ENCODE data around the gene RAD51B. TPM values are rescaled to one million over a fixed set of nuclear protein-coding genes. Genes with fewer than 3 reads are reported as not detected.

The RAD51B gene
- total and polyA plus RNA-seq, 9 donors: 21.6 to 70.1 (median 35.1) TPM

DNA sequence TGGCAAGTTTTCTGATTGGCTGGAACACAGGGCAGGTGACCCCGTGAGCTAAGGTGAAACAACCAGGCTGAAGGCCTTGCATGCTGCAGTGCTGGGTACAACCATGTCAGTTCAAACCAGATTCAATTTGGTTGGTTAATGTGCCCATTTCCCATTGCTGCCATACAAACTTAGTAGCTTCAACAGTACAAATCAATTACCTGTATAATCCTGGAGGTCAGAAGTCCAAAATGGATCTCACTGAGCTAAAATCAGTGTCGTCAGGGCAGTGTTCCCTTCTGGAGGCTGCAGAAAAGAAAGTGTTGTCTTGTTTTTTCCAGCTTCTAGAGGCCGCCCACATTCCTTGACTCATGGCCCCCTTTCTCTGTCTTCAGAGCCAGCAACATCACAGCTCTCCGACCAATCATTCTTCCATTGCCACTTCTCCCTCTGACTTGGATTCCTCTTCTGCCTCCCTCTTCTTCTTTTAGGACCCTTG is 751.6 kb downstream of the RAD51B start:
- 95 to 98% (median 97%) methylated on average over 4 of the region's 4 CpGs for WGBS, 3 donors
- H3K36me3 ChIP-seq: no peaks in the 10 kb centered on the region
- peak in 2 of 5 donors; percentile 3 to 7 for DNase-seq
- H3K4me1 ChIP-seq (ENCODE audit: insufficient read depth): peaks cover 11% of the 10 kb centered on the region
- no peaks in the 10 kb centered on the region for H3K9me3 ChIP-seq
- H3K27me3 ChIP-seq: no peaks in the 10 kb centered on the region
- intact Hi-C loops (cut with DNase I): no loop called here
- TF ChIP-seq, protein P1, sequence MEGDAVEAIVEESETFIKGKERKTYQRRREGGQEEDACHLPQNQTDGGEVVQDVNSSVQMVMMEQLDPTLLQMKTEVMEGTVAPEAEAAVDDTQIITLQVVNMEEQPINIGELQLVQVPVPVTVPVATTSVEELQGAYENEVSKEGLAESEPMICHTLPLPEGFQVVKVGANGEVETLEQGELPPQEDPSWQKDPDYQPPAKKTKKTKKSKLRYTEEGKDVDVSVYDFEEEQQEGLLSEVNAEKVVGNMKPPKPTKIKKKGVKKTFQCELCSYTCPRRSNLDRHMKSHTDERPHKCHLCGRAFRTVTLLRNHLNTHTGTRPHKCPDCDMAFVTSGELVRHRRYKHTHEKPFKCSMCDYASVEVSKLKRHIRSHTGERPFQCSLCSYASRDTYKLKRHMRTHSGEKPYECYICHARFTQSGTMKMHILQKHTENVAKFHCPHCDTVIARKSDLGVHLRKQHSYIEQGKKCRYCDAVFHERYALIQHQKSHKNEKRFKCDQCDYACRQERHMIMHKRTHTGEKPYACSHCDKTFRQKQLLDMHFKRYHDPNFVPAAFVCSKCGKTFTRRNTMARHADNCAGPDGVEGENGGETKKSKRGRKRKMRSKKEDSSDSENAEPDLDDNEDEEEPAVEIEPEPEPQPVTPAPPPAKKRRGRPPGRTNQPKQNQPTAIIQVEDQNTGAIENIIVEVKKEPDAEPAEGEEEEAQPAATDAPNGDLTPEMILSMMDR (IDR thresholded peaks at IDR 0.05): no peak
- no peak for TF ChIP-seq POLR2A (IDR thresholded peaks at IDR 0.05)
- TF ChIP-seq EP300 (IDR thresholded peaks at IDR 0.05): no peak
- no peak overlapping the region for H3K27ac ChIP-seq
- no peak overlapping the region for H3K4me3 ChIP-seq

DNA sequence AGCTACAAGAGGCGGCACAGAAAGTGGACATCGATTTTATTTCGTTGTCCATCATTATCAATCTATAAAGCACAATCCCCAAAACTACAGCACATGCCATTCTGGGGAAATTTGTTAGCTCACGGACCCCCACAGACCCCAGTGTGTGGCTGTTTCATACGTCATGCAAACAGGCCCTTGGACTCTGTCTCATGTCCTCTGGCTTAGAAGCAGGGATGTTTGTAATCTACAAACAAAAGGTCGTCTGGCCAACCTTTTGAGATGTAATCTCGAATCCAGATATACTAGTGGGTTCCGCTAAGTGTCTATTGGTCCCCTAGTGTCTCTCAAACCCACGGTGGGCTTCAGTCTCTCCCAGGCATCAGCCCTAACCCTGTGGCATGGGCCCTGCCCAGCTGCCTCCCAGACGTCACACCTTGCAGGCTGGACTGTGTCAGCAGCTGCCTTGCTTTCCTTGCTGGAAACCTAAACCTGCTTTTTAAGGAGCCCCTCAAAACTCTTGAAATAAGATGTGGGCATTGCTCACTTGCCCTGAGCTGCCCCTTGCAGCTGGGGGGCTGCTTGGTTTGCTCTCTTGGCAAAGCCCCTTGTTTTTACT is 752.4 kb downstream of the RAD51B start:
- intact Hi-C loops (cut with DNase I): no loop called here
- Histone ChIP-seq H3K36me3 (no peaks in the 10 kb centered on the region), H3K9me3 (no peaks in the 10 kb centered on the region), H3K4me3 (no peak overlapping the region), H3K4me1 (ENCODE audit: insufficient read depth) (peaks cover 8% of the 10 kb centered on the region), H3K27ac (no peak overlapping the region), H3K27me3 (no peaks in the 10 kb centered on the region)
- TF ChIP-seq, protein P1 (IDR thresholded peaks at IDR 0.05): no peak
- TF ChIP-seq EP300 (IDR thresholded peaks at IDR 0.05): no peak
- TF ChIP-seq POLR2A (IDR thresholded peaks at IDR 0.05): no peak
- WGBS, 3 donors: 80 to 95% (median 89%) methylated on average over 10 of the region's 10 CpGs
- DNase-seq: peak in 2 of 5 donors; percentile 9 to 23

DNA sequence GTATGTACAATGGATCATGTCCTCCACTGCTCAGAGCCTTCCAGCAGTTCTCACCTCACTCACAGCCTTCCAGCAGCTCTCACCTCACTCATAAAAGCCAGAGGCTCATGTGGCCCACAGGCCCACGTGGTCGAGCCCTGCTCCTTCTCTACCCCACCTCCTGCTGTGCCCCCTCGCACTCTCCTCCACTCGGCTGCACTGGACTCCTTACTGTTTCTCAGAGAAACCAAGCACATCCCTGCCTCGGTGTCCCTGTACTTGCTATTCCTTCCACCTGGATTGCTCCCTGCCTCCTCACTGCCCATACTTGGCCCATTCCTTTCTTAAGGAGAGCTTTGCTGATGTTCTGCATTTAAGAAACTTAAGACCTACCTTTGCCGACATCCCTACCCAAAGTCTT is 753.5 kb downstream of the RAD51B start:
- WGBS, 3 donors: 93 to 97% (median 93%) methylated on average over 6 of the region's 6 CpGs
- no peaks in the 10 kb centered on the region for H3K27me3 ChIP-seq
- H3K36me3 ChIP-seq: no peaks in the 10 kb centered on the region
- intact Hi-C loops (cut with DNase I): no loop called here
- no peak overlapping the region for H3K4me3 ChIP-seq
- peaks cover 8% of the 10 kb centered on the region for H3K4me1 ChIP-seq (ENCODE audit: insufficient read depth)
- peak in 1 of 5 donors; percentile 19 for DNase-seq
- TF ChIP-seq, protein P1 (IDR thresholded peaks at IDR 0.05): no peak
- TF ChIP-seq POLR2A (IDR thresholded peaks at IDR 0.05): no peak
- TF ChIP-seq EP300 (IDR thresholded peaks at IDR 0.05): no peak
- no peaks in the 10 kb centered on the region for H3K9me3 ChIP-seq
- H3K27ac ChIP-seq: no peak overlapping the region

DNA sequence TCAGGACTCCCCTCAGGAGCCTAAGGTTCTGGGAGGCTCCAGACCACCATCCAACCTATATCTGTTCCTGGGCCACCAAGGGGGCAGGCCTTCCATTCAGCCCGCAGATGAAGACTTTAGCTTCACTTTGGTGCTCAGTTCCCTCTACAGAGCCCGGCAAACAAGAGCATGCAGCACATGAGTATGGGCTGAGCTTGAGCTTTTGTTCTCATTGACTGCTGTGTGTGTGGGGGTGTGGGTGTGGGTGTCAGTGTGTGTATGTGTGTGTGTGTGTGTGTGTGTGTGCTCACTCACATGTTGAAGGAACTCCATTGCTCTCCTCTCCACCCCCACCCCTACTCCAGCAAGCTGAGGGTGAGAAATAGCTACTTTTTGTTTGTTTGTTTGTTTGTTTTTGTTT is 754.1 kb downstream of the RAD51B start:
- Histone ChIP-seq H3K9me3 (no peaks in the 10 kb centered on the region), H3K4me1 (ENCODE audit: insufficient read depth) (peaks cover 8% of the 10 kb centered on the region), H3K36me3 (no peaks in the 10 kb centered on the region), H3K27ac (no peak overlapping the region), H3K27me3 (no peaks in the 10 kb centered on the region), H3K4me3 (no peak overlapping the region)
- intact Hi-C loops (cut with DNase I): no loop called here
- 94 to 97% (median 96%) methylated on average over 2 of the region's 2 CpGs for WGBS, 3 donors
- TF ChIP-seq EP300 (IDR thresholded peaks at IDR 0.05) (no peak), POLR2A (IDR thresholded peaks at IDR 0.05) (no peak)
- TF ChIP-seq, protein P1 (IDR thresholded peaks at IDR 0.05): no peak
- DNase-seq: peak in 1 of 5 donors; percentile 13

Measured in ovary (tissue), 9 donors.